GM12873 (cell line): ENCODE data around the gene PROB1.

Source experiments
- TF ChIP-seq, protein P1 (sequence below): IDR thresholded peaks from 2 replicates; pipeline ENCODE4 v1.5.1; 2012; ENCODE audit warnings: low read depth, mild to moderate bottlenecking, moderate library complexity, low read length, control low read depth; ENCODE audit not compliant: insufficient read depth; ENCODE audit errors: missing control alignments

PROB1 gene

DNA sequence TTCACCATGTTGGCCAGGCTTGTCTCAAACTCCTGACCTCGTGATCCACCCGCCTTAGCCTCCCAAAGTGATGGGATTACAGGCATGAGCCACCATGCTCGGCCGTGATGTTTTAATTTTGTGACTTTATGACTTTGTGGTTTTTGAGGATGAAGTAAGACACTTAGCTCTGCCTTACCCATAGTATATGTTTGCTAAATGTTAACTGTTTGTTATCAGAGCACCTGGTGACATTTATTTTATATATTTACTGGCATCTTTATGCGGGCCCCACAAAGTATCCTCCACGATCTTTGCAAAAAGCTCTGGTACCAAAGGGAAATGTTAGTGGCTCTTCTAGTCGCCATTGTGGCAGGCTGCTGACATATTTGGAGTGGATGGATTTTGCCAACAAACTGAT, 18.5 kb downstream of the PROB1 start:
- TF ChIP-seq, protein P1, sequence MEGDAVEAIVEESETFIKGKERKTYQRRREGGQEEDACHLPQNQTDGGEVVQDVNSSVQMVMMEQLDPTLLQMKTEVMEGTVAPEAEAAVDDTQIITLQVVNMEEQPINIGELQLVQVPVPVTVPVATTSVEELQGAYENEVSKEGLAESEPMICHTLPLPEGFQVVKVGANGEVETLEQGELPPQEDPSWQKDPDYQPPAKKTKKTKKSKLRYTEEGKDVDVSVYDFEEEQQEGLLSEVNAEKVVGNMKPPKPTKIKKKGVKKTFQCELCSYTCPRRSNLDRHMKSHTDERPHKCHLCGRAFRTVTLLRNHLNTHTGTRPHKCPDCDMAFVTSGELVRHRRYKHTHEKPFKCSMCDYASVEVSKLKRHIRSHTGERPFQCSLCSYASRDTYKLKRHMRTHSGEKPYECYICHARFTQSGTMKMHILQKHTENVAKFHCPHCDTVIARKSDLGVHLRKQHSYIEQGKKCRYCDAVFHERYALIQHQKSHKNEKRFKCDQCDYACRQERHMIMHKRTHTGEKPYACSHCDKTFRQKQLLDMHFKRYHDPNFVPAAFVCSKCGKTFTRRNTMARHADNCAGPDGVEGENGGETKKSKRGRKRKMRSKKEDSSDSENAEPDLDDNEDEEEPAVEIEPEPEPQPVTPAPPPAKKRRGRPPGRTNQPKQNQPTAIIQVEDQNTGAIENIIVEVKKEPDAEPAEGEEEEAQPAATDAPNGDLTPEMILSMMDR: no peak

DNA sequence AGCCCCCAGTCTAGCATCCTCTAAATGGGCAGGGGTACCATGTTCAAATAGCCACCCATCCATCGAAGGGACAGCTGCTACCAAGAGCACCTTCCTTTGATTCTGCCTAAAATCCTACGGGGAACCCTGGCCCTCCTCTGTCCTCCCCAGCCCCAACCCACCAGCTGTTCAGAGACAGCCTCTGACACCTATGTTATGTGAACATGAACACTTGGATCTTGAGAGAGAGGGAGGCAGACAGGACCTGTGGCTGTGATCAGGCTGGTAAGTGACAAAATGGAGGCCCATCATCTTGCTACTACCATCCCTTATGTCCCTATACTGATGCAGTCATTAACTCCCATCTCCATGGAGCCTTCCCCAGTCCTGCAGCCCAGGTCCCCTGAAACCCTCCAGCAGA, 20.0 kb downstream of the PROB1 start:
- TF ChIP-seq, protein P1: peak; percentile 15

GRCh38 chr5:139371482-139372435, 23.1 kb downstream of the PROB1 start:
- TF ChIP-seq, protein P1: no peak

DNA sequence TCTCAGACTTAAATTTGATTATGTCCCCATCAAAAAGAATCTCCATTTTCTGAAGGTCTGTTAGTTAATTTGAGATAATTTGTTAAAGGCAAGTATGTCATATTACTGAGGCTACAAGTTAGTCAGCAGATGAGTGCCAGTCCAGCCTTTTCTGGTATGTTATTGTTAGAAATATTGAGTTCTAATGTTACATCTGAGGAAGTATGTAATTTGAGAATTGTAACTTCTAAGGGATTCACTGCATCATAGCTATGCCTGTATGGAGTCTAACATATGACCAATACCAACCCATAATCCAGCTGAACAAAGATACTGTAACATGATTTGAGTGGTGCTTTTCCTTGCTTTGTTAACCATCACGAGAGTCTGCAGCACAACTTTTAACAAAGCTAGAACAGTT, 25.7 kb downstream of the PROB1 start:
- TF ChIP-seq, protein P1: no peak

DNA sequence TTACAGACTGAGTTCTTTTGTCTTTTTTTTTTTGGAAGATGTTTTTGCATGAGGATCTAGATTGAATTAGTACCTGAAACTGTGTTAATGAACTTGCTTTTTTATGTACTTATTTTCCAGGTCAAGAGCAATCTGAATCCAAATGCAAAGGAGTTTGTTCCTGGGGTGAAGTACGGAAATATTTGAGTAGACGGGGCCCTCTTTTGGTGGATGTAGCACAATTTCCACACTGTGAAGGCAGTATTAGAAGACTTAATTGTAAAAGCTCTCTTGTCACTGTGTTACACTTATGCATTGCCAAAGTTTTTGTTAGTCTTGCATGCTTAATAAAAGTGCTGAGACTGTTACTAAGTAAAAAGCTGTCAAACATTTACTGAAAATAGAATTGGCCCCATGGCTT, 26.3 kb downstream of the PROB1 start:
- TF ChIP-seq, protein P1: peak; percentile 15

DNA sequence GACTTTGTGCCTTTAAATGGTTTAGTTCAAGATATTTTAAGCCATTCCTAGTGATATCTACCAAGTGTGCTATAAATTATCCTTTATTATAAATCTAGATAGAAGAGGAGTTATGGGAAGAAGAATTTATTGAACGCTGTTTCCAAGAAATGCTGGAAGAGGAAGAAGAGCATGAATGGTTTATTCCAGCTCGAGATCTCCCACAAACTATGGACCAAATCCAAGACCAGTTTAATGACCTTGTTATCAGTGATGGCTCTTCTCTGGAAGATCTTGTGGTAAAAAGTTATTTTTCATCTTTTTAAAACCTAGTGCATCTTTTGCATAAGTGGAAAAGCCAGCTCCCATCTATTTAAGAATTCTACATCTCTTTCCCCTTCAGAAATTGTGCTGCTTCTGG, 30.4 kb downstream of the PROB1 start:
- TF ChIP-seq, protein P1: no peak

DNA sequence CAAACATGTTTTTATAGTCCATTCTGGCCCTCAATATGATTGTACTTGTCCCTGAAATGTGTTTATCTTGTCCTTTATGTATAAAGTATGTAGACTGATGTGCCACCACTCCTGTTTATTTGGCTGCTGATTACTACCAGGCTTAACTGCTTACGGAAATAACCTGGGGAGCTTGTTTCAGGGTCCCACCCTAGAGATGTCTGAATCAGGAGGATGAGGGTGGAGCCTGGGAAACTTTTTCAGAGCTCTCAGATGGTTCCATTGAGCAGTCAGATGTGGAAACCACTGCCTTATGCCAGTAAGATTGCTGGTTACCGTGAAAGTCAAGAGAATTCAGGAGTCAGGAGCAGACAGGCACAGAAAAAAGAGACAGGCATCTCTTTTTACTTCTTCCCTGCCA, 31.0 kb downstream of the PROB1 start:
- TF ChIP-seq, protein P1: no peak
